Astrocyte of the cerebellum (primary cell): ENCODE measurements around the gene TAF4B.

ENCODE experiments used
- DNase-seq: peaks from one replicate; pipeline ENCODE4 v3.0.0-alpha.2; 2011; ENCODE audit warnings: low read depth
- H3K4me3 ChIP-seq: 2 replicates; pipeline ENCODE4 v1.5.1; 2011; ENCODE audit warnings: mild to moderate bottlenecking, low read depth, low read length, moderate library complexity
- CTCF ChIP-seq: IDR thresholded peaks from 2 replicates; pipeline ENCODE4 v1.5.1; 2012; ENCODE audit warnings: low read length, low read depth, moderate library complexity, mild to moderate bottlenecking; ENCODE audit errors: missing control alignments
- in situ Hi-C: cut with HindIII; loops from 2 replicates; pipeline ENCODE4 v1.10.0; 2017; ENCODE audit warnings: low sequenced_read_pairs

TAF4B gene

GRCh38 chr18:26417190-26417589, 190.9 kb downstream of the TAF4B start:
- DNase-seq: no peak
- in situ Hi-C loops: no loop called here
- no peak overlapping the region for H3K4me3 ChIP-seq
- no peak for TF ChIP-seq CTCF

- TF ChIP-seq CTCF: no peak
- in situ Hi-C loops: no loop called here
- no peak for DNase-seq
- H3K4me3 ChIP-seq: no peak overlapping the region
Observed at GRCh38 chr18:26418225-26418624, 192.0 kb downstream of the TAF4B start.

- H3K4me3 ChIP-seq: no peak overlapping the region
- in situ Hi-C loops: no loop called here
- TF ChIP-seq CTCF: no peak
- no peak for DNase-seq
Observed at GRCh38 chr18:26419746-26420145, 193.5 kb downstream of the TAF4B start.

- DNase-seq: no peak
- TF ChIP-seq CTCF: no peak
- H3K4me3 ChIP-seq: no peak overlapping the region
- in situ Hi-C loops: no loop called here
Observed at GRCh38 chr18:26421503-26421902, 195.3 kb downstream of the TAF4B start.

- in situ Hi-C loops: no loop called here
- TF ChIP-seq CTCF: no peak
- DNase-seq: no peak
Observed at GRCh38 chr18:26421931-26422330, 195.7 kb downstream of the TAF4B start.

GRCh38 chr18:26422472-26423162, 196.4 kb downstream of the TAF4B start:
- in situ Hi-C loops: no loop called here
- DNase-seq: no peak
- H3K4me3 ChIP-seq: no peak overlapping the region
- TF ChIP-seq CTCF: no peak

More at GRCh38 chr18:26421931-26422330, 195.7 kb downstream of the TAF4B start:
- no peak overlapping the region for H3K4me3 ChIP-seq
